ENCODE data around the gene CBLB.

Gene CBLB

DNA sequence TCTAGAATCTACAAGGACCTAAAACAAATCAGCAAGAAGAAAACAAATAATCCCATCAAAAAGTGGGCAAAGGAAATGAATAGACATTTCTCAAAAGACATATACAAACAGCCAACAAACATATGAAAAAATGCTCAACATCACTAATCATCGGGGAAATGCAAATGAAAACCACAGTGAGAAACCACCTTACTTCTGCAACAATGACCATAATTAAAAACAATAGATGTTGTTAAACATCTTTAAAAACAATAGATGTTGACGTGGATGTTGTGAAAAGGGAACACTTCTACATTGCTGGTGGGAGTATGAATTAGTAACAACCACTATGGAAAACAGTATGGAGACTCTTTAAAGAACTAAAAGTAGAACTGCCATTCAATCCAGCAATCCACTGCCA is 96.2 kb downstream of the CBLB start:
- in situ Hi-C loops (cut with MboI; ENCODE audit: low pct_unique_long_range_greater_than_20kb, low sequenced_read_pairs, unreplicated experiment), result no loop called here
- TF ChIP-seq, protein P1, sequence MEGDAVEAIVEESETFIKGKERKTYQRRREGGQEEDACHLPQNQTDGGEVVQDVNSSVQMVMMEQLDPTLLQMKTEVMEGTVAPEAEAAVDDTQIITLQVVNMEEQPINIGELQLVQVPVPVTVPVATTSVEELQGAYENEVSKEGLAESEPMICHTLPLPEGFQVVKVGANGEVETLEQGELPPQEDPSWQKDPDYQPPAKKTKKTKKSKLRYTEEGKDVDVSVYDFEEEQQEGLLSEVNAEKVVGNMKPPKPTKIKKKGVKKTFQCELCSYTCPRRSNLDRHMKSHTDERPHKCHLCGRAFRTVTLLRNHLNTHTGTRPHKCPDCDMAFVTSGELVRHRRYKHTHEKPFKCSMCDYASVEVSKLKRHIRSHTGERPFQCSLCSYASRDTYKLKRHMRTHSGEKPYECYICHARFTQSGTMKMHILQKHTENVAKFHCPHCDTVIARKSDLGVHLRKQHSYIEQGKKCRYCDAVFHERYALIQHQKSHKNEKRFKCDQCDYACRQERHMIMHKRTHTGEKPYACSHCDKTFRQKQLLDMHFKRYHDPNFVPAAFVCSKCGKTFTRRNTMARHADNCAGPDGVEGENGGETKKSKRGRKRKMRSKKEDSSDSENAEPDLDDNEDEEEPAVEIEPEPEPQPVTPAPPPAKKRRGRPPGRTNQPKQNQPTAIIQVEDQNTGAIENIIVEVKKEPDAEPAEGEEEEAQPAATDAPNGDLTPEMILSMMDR (IDR thresholded peaks at IDR 0.05; ENCODE audit: extremely low read depth, insufficient read depth, missing control alignments), result no peak
- DNase-seq (ENCODE audit: low spot score), result no peak

DNA sequence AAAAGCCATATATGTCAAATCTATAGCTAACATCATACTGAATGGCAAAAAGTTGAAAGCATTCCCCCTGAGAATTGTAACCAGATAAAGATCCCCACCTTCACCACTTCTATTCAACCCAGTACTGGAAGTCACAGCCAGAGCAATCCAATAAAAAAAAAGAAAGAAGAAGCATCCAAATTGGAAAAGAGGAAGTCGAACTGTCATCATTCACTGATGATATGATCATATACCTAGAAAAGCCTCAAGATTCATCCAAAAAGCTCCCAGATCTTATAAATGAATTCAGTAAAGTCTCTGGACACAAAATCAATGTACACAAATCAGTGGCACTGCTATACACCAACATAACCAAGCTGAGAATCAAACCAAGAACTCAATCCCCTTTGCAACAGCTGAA is 97.4 kb downstream of the CBLB start:
- in situ Hi-C loops (cut with MboI; ENCODE audit: low pct_unique_long_range_greater_than_20kb, low sequenced_read_pairs, unreplicated experiment), result no loop called here
- TF ChIP-seq, protein P1 (IDR thresholded peaks at IDR 0.05; ENCODE audit: extremely low read depth, insufficient read depth, missing control alignments), result no peak
- no peak for DNase-seq (ENCODE audit: low spot score)

DNA sequence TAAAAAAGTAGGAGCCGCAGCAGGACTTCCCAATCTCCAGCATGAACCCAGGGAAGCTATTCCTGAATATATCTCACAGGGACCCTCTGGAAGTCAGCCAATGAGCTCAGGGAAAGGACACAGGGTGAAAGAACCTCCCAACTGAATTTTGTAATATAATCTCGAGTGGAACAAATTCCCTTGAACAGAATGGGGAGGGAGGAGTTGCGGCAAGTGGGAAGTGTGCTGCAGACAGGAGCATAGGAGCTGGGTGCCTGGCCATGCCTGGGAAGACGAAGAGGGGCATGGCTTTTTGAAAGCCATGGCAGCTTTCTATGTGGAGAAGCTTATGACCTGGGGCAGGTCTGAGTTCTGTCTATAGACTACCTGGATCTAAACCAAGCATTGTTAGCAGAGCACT is 98.4 kb downstream of the CBLB start:
- no peak for DNase-seq (ENCODE audit: low spot score)
- TF ChIP-seq, protein P1 (IDR thresholded peaks at IDR 0.05; ENCODE audit: extremely low read depth, insufficient read depth, missing control alignments), result no peak
- in situ Hi-C loops (cut with MboI; ENCODE audit: low pct_unique_long_range_greater_than_20kb, low sequenced_read_pairs, unreplicated experiment), result no loop called here

DNA sequence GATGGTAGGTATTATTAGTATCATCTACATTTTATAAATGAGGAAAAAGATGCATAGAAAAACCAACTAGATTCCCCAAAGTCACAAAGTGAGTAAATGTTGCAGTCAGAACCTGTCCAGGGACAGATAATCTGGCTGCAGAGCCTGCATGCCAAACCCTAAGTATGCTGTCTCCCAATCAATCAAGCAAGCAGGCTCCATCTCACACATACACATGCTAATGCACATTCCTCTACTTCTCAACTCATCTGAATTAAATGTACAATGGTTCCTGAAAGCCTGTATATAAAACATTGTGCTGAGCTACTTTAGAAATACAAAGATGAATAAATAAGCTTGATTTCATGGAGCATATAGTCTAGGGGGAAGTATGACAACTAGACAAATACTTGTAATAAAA is 101.0 kb downstream of the CBLB start:
- in situ Hi-C loops (cut with MboI; ENCODE audit: low pct_unique_long_range_greater_than_20kb, low sequenced_read_pairs, unreplicated experiment), result no loop called here
- TF ChIP-seq, protein P1 (IDR thresholded peaks at IDR 0.05; ENCODE audit: extremely low read depth, insufficient read depth, missing control alignments), result no peak

DNA sequence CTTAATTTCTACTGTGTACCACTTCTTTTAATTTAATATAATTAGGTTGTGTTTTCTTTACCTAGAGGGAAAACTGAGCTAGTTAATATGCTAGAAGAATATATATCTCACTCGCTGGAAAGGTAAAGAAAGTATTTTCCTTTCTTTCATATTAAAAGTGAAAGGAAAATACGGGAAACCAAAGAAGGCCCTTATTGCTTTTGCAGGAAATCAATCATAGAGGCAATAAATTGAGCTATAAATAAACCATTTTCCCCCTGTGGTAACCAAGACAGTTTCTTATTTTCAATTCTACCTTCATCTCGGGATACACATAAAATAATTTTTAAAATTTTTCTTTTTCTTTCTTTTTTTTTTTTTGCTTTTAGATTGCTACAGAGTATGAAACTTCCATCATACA is 101.6 kb downstream of the CBLB start:
- in situ Hi-C loops (cut with MboI; ENCODE audit: low pct_unique_long_range_greater_than_20kb, low sequenced_read_pairs, unreplicated experiment), result no loop called here
- no peak for DNase-seq (ENCODE audit: low spot score)
- TF ChIP-seq, protein P1 (IDR thresholded peaks at IDR 0.05; ENCODE audit: extremely low read depth, insufficient read depth, missing control alignments), result no peak

More for the DNA sequence above, 101.0 kb downstream of the CBLB start:
- DNase-seq (ENCODE audit: low spot score), result no peak

DNA sequence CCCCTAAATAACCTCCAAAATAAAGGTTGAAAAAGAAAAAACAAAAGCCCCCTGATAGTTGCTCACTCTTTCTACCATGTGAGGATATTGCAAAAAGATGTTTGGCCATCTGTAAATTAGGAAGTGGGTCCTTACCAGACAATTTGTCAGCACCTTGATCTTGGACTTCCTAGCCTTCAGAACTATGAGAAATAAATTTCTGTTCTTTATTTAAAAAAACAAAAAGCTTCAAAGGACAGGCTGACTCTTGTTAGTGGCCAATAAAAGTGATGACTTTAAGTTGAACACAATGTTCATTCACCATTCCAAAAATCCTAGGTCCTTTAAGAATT is 103.5 kb downstream of the CBLB start:
- TF ChIP-seq, protein P1 (IDR thresholded peaks at IDR 0.05; ENCODE audit: extremely low read depth, insufficient read depth, missing control alignments), result no peak
- in situ Hi-C loops (cut with MboI; ENCODE audit: low pct_unique_long_range_greater_than_20kb, low sequenced_read_pairs, unreplicated experiment), result no loop called here
- no peak for DNase-seq (ENCODE audit: low spot score)
